Tibial nerve (tissue), 4 donors: ENCODE results near the gene CYP1A2. TPM values are rescaled to one million over a fixed set of nuclear protein-coding genes. Genes with fewer than 3 reads are reported as not detected.

Source experiments
- DNase-seq, 2 donors: peaks; one replicate each; pipeline ENCODE4 v3.0.0-alpha.2; 2019; ENCODE audit warnings: low spot score in 2 of 2
- H3K27ac ChIP-seq, 4 donors: fragments of 200-600 bp; sonication (generic) in 3 of 4; one replicate each; pipeline ENCODE4 v1.5.1; 2017 to 2019; ENCODE audit warnings: mild to moderate bottlenecking in 1 of 4
- H3K27me3 ChIP-seq, 2 donors: fragments of 200-600 bp; sonication (generic) in 1 of 2; one replicate each; pipeline versions ENCODE4 v1.5.1 to v1.6.0; 2017 to 2019
- H3K36me3 ChIP-seq, 3 donors: fragments of 200-600 bp; sonication (generic); one replicate each; pipeline ENCODE4 v1.5.1; 2018 to 2019
- H3K4me1 ChIP-seq, 4 donors: fragments of 200-600 bp; sonication (generic) in 3 of 4; one replicate each; pipeline ENCODE4 v1.5.1; 2017 to 2019
- H3K4me3 ChIP-seq, 4 donors: fragments of 200-600 bp; sonication (generic) in 3 of 4; one replicate each; pipeline ENCODE4 v1.5.1; 2017 to 2019; ENCODE audit warnings: mild to moderate bottlenecking in 1 of 4, moderate library complexity in 1 of 4
- H3K9me3 ChIP-seq, 4 donors: fragments of 200-600 bp; sonication (generic) in 3 of 4; one replicate each; pipeline ENCODE4 v1.5.1; 2017 to 2019
- EP300 ChIP-seq, 2 donors: sonication (generic); formaldehyde crosslinking; IDR thresholded peaks; one replicate each; pipeline ENCODE4 v1.6.1; 2017; ENCODE audit warnings: antibody characterized with exemption in 2 of 2, mild to moderate bottlenecking in 1 of 2
- POLR2A ChIP-seq, 2 donors: fragments of 450-650 bp; IDR thresholded peaks; one replicate each; pipeline ENCODE4 v1.6.1; 2017; ENCODE audit warnings: antibody characterized with exemption in 2 of 2, mild to moderate bottlenecking in 2 of 2, moderate library complexity in 2 of 2
- WGBS, 2 donors: methylation state at CpG; one replicate each; pipeline ENCODE4 v1.1.5; 2018; 5-methylcytosine and 5-hydroxymethylcytosine counted together
- total RNA-seq, 4 donors: library from RNA; depleted of rRNA; stranded (reverse); fragments of >200 nt; gene quantifications; one replicate each; pipeline ENCODE4 v1.1.0, GENCODE V29; 2016
- TF ChIP-seq, protein P1 (sequence below), 5 experiments: fragments of 200-600 bp in 3 of 5; fragments of 450-650 bp in 2 of 5; sonication (generic) in 3 of 5; IDR thresholded peaks; one replicate each; pipeline ENCODE4 v1.5.1; 2016 to 2019; ENCODE audit warnings: antibody characterized with exemption in 5 of 5, mild to moderate bottlenecking in 3 of 5, moderate library complexity in 2 of 5

The CYP1A2 gene
- total RNA-seq, 4 donors from 2014 or later, result not detected

DNA sequence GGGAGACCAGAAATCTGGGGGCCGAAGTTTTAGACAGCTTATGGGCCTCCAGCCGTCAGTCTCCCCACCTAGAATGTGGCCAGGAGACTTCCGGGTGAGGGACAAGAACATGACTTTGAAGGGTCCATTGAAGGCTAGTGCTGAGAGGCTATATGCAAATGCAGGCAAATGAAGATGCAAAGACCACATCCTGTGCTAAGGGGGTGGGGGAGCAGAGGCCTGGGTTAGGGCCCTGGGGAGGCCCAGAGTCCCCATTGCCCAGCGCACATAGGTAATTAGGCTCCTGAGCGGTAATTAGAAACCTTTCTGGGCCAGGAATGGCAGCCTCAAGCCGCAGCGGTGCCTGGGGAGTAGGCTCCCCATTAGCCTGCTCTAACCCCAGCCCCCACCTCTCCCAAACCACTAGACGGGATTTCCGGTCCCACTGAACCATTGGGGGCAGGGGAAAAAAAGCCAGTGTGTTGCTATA lies 40.1 kb downstream of the CYP1A2 start:
- TF ChIP-seq, protein P1, sequence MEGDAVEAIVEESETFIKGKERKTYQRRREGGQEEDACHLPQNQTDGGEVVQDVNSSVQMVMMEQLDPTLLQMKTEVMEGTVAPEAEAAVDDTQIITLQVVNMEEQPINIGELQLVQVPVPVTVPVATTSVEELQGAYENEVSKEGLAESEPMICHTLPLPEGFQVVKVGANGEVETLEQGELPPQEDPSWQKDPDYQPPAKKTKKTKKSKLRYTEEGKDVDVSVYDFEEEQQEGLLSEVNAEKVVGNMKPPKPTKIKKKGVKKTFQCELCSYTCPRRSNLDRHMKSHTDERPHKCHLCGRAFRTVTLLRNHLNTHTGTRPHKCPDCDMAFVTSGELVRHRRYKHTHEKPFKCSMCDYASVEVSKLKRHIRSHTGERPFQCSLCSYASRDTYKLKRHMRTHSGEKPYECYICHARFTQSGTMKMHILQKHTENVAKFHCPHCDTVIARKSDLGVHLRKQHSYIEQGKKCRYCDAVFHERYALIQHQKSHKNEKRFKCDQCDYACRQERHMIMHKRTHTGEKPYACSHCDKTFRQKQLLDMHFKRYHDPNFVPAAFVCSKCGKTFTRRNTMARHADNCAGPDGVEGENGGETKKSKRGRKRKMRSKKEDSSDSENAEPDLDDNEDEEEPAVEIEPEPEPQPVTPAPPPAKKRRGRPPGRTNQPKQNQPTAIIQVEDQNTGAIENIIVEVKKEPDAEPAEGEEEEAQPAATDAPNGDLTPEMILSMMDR (IDR thresholded peaks at IDR 0.05), result no peak
- TF ChIP-seq POLR2A (IDR thresholded peaks at IDR 0.05) (no peak), EP300 (IDR thresholded peaks at IDR 0.05) (no peak)
- peak overlapping the region in 3 of 4 donors; percentile 82 to 88 (median 88) for H3K27ac ChIP-seq
- 43 to 48% methylated on average over 9 of the region's 9 CpGs for WGBS, 2 donors

DNA sequence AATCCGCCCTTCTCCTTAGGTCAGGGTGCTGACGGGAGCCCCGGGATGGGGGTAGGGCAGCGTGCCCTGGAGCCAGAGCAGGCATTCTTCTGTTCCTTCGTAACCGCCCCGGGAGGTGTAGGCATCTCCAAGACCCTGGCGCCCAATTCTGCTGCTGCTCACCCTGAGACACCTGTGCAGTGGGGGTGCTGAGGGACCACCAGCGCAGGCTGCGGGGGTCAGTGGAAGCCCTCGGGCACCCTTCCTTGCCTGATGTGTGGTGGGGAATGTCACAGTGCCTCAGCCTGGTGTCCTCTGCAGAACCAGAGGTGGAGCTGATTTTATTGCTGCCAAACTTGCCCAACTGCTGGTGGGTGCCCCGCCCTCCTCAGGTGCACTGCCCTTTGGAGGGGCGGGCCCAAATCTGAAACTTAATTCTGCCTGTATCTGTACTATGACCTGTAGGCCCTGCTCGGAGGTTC lies 40.6 kb downstream of the CYP1A2 start:
- Histone ChIP-seq H3K9me3 (no peaks in the 10 kb centered on the region), H3K27me3 (no peaks in the 10 kb centered on the region), H3K4me1 (peaks cover 0 to 98% (median 93%) of the 10 kb centered on the region in 4 donors), H3K27ac (peak overlapping the region in 3 of 4 donors; percentile 82 to 88 (median 88)), H3K36me3 (no peaks in the 10 kb centered on the region), H3K4me3 (peak overlapping the region in 2 of 4 donors; percentile 13 to 30)
- 40 to 52% methylated on average over 8 to 14 of the region's 14 CpGs for WGBS, 2 donors
- TF ChIP-seq POLR2A (IDR thresholded peaks at IDR 0.05), result no peak
- TF ChIP-seq EP300 (IDR thresholded peaks at IDR 0.05), result no peak
- TF ChIP-seq, protein P1 (IDR thresholded peaks at IDR 0.05), result no peak
- no peak for DNase-seq

More for the DNA sequence above, 40.1 kb downstream of the CYP1A2 start:
- DNase-seq, result no peak
- no peaks in the 10 kb centered on the region for H3K9me3 ChIP-seq
- no peaks in the 10 kb centered on the region for H3K36me3 ChIP-seq
- H3K27me3 ChIP-seq, result no peaks in the 10 kb centered on the region
- H3K4me1 ChIP-seq, result peaks cover 0 to 100% (median 97%) of the 10 kb centered on the region in 4 donors
- H3K4me3 ChIP-seq, result peak overlapping the region in 2 of 4 donors; percentile 13 to 30

DNA sequence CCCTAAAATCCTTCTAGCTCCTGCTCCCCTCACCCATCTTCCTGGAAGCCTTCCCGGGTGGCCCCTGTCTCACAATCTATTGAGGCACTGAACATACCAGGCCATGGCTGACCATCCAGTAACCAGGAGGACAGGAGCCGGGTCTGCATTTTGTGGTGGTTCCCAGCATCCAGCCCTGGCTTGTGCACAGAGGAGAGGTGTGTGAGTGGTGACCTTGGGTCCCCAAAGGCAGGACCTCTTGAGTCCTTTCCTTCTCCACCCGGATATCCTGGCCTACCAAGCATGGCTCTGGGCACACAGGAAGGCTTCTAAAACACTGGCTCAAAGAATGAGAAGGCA lies 41.1 kb downstream of the CYP1A2 start:
- no peaks in the 10 kb centered on the region for H3K36me3 ChIP-seq
- peak overlapping the region; percentile 35 to 88 (median 85) for H3K27ac ChIP-seq
- H3K27me3 ChIP-seq, result no peaks in the 10 kb centered on the region
- peak overlapping the region in 1 of 4 donors; percentile 30 for H3K4me3 ChIP-seq
- TF ChIP-seq, protein P1 (IDR thresholded peaks at IDR 0.05), result no peak
- TF ChIP-seq POLR2A (IDR thresholded peaks at IDR 0.05) (no peak), EP300 (IDR thresholded peaks at IDR 0.05) (no peak)
- no peaks in the 10 kb centered on the region for H3K9me3 ChIP-seq
- H3K4me1 ChIP-seq, result peaks cover 0 to 98% (median 88%) of the 10 kb centered on the region in 4 donors
- WGBS, 2 donors, result 16 to 25% methylated on average over 3 of the region's 3 CpGs
- no peak for DNase-seq

DNA sequence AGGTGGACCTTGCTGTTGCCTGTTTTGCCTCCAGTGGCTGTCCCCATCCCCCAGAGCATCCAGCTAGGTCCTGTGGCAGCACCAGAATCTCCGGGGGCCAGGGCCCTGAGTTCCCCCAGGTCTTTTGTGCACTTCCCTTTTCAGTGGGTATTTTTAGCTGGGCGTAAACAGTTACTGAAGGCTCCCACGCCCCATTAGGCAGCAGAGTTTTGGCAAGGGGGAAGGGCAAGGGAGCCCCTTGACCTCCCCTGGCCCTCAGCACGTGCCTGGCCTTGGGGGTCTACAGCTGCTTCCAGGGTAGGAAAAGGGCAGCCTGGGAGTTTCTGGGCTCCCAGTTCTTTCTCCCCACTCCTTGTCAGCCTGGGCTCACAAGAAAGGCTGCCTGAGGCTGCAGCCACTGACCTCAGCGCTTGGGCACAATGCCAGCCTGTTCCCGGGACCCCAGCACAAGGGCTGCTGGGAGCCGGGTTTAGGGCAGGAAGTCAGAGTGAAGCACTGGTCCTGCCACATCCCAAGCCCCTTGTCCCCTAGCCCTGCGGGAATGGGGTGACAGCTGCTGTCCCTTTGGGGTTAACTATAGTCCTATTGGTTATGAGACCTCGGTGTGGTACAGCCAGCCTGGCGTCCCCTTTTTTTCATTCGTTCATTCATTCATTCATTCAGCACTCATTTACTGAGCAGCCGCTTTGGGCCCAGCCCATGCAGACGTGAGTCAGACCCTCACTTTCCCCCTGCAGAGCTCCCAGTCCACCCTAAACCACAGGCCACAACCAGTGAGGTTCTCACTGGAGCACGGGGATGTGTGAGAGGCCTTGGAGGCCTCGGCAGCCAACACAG lies 41.7 kb downstream of the CYP1A2 start:
- WGBS, 2 donors, result 9 to 26% methylated on average over 11 to 15 of the region's 15 CpGs
- no peaks in the 10 kb centered on the region for H3K9me3 ChIP-seq
- peaks cover 0 to 98% (median 83%) of the 10 kb centered on the region in 4 donors for H3K4me1 ChIP-seq
- no peaks in the 10 kb centered on the region for H3K27me3 ChIP-seq
- H3K27ac ChIP-seq, result peak overlapping the region; percentile 35 to 88 (median 85)
- TF ChIP-seq POLR2A (IDR thresholded peaks at IDR 0.05) (no peak), EP300 (IDR thresholded peaks at IDR 0.05) (peak in 1 of 2 donors; percentile 32)
- peak; percentile 48 to 53 for DNase-seq
- H3K36me3 ChIP-seq, result no peaks in the 10 kb centered on the region
- peak overlapping the region in 1 of 4 donors; percentile 5 for H3K4me3 ChIP-seq

DNA sequence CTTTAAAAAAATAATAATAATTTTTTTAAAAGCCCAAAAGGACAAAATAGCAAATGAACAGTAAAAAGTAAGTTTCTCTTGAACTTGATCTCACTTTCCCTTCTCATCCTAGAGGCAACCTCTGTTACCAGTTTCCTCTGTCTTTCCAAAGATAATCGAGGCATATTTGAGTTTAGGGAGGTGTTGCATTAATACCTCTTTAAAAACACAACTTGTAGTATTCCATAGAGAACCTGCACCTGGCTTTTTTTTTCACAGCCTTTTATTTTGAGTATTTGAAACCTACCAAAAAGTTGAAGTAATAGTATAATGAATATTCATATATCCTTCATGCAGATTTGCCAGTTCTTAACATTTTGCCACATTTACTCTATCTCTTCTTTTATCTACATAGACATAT lies 42.4 kb downstream of the CYP1A2 start:
- no peaks in the 10 kb centered on the region for H3K9me3 ChIP-seq
- TF ChIP-seq EP300 (IDR thresholded peaks at IDR 0.05) (no peak), POLR2A (IDR thresholded peaks at IDR 0.05) (no peak)
- TF ChIP-seq, protein P1 (IDR thresholded peaks at IDR 0.05), result no peak
- DNase-seq, result no peak
- no peaks in the 10 kb centered on the region for H3K27me3 ChIP-seq
- peaks cover 0 to 91% (median 77%) of the 10 kb centered on the region in 4 donors for H3K4me1 ChIP-seq
- 38 to 44% methylated on average over 1 of the region's 1 CpG for WGBS, 2 donors
- no peaks in the 10 kb centered on the region for H3K36me3 ChIP-seq
- peak overlapping the region in 3 of 4 donors; percentile 82 to 88 (median 88) for H3K27ac ChIP-seq
- H3K4me3 ChIP-seq, result no peak overlapping the region
